Keratinocyte (primary cell): Measurements from ENCODE around the gene MLLT3. TPM values are rescaled to one million over a fixed set of nuclear protein-coding genes. Genes with fewer than 3 reads are reported as not detected.

Experiments used
- DNase-seq: peaks from one replicate; pipeline ENCODE4 v3.0.0-alpha.2; 2011; ENCODE audit warnings: low read depth, missing footprints, low spot score
- FAIRE-seq: peaks from 2 replicates; lab custom pipeline; 2011; peaks lifted over from hg19 to GRCh38; lab: Jason Lieb, UNC
- H2AFZ ChIP-seq: 2 replicates; pipeline ENCODE4 v1.6.0; 2012; ENCODE audit warnings: low read length, control low read depth, inconsistent platforms; ENCODE audit not compliant: control insufficient read depth
- H3K27ac ChIP-seq: 2 replicates; pipeline ENCODE4 v1.5.1; 2011; ENCODE audit warnings: low read length; ENCODE audit not compliant: control insufficient read depth, insufficient read depth
- H3K27me3 ChIP-seq: 3 replicates; pipeline ENCODE4 v1.6.0; 2011; ENCODE audit warnings: low read length; ENCODE audit not compliant: control insufficient read depth, insufficient read depth; ENCODE audit errors: extremely low read depth
- H3K36me3 ChIP-seq, 2 experiments: 2 replicates in 1 of 2; 3 replicates in 1 of 2; pipeline ENCODE4 v1.5.1; 2011; ENCODE audit warnings: low read length in 2 of 2, mild to moderate bottlenecking in 1 of 2; ENCODE audit not compliant: control insufficient read depth in 2 of 2, insufficient read depth in 2 of 2; ENCODE audit errors: extremely low read depth in 1 of 2
- H3K4me1 ChIP-seq: 3 replicates; pipeline ENCODE4 v1.5.1; 2011; ENCODE audit warnings: low read length; ENCODE audit not compliant: control insufficient read depth, insufficient read depth; ENCODE audit errors: extremely low read depth
- H3K4me2 ChIP-seq: 3 replicates; pipeline ENCODE4 v1.6.0; 2011; ENCODE audit warnings: low read depth, low read length; ENCODE audit not compliant: control insufficient read depth, insufficient read depth; ENCODE audit errors: extremely low read depth
- H3K4me3 ChIP-seq, 3 experiments: fragments of 200-600 bp in 1 of 3; sonication (generic) in 1 of 3; 2 replicates in 2 of 3; 3 replicates in 1 of 3; pipeline ENCODE4 v1.5.1; 2011 to 2016; ENCODE audit warnings: low read length in 3 of 3, mild to moderate bottlenecking in 3 of 3, control low read depth in 2 of 3, inconsistent platforms in 1 of 3, low read depth in 1 of 3, mixed read lengths in 1 of 3, mixed run types in 1 of 3, moderate library complexity in 1 of 3; ENCODE audit not compliant: control insufficient read depth in 2 of 3, insufficient read depth in 2 of 3; ENCODE audit errors: extremely low read depth in 1 of 3
- H3K79me2 ChIP-seq: 2 replicates; pipeline ENCODE4 v1.6.0; 2012; ENCODE audit warnings: low read length; ENCODE audit not compliant: control insufficient read depth, insufficient read depth
- H3K9ac ChIP-seq: 3 replicates; pipeline ENCODE4 v1.6.0; 2011; ENCODE audit warnings: low read length; ENCODE audit not compliant: control insufficient read depth, insufficient read depth; ENCODE audit errors: extremely low read depth
- H3K9me1 ChIP-seq: 3 replicates; pipeline ENCODE4 v1.6.0; 2011; ENCODE audit warnings: low read length; ENCODE audit not compliant: control insufficient read depth, insufficient read depth; ENCODE audit errors: extremely low read depth
- H3K9me3 ChIP-seq: 2 replicates; pipeline ENCODE4 v1.5.1; 2012; ENCODE audit warnings: low read depth, low read length; ENCODE audit not compliant: control insufficient read depth
- H4K20me1 ChIP-seq: 3 replicates; pipeline ENCODE4 v1.6.0; 2011; ENCODE audit warnings: low read length; ENCODE audit not compliant: control insufficient read depth, insufficient read depth; ENCODE audit errors: extremely low read depth
- EZH2 ChIP-seq: IDR thresholded peaks from one replicate; pipeline ENCODE4 v1.6.1; 2012; ENCODE audit warnings: inconsistent platforms, mild to moderate bottlenecking, low read length, moderate library complexity
- dilution Hi-C: fragments of 300-500 bp; cut with MboI; formaldehyde crosslinking; loops from one replicate; pipeline ENCODE4 v1.7.0; 2020; ENCODE audit warnings: low sequenced_read_pairs; ENCODE audit not compliant: extremely low pct_ligation_motif_present
- polyA plus RNA-seq, 5 experiments: library from polyadenylated mRNA; depleted of rRNA in 3 of 5; stranded (reverse) in 3 of 5; stranded (forward) in 1 of 5; unstranded in 1 of 5; fragments of >200 nt; gene quantifications; 1 replicate in 1 of 5; 2 replicates in 3 of 5; 3 replicates in 1 of 5; pipeline versions ENCODE4 v1.2.1 to v1.2.3, GENCODE V29; 2011 to 2012; ENCODE audit warnings: missing spikeins in 2 of 5, low read depth in 1 of 5, low replicate concordance in 1 of 5
- TF ChIP-seq, protein P1 (sequence below), 3 experiments: IDR thresholded peaks in 1 of 3; conservative IDR thresholded peaks in 1 of 3; optimal IDR thresholded peaks in 1 of 3; 2 replicates in 2 of 3; 3 replicates in 1 of 3; pipeline versions ENCODE3 to v1.5.1; 2011; ENCODE audit warnings: low read length in 3 of 3, mild to moderate bottlenecking in 3 of 3, moderate library complexity in 2 of 3, control low read depth in 1 of 3, inconsistent platforms in 1 of 3; ENCODE audit not compliant: insufficient read depth in 2 of 3; ENCODE audit errors: extremely low read depth in 1 of 3

The MLLT3 gene
- polyA plus RNA-seq, 1 donor (not counting 4 experiments of a cell fraction or from before 2014, with no cell fraction given) = 17.0 TPM

DNA sequence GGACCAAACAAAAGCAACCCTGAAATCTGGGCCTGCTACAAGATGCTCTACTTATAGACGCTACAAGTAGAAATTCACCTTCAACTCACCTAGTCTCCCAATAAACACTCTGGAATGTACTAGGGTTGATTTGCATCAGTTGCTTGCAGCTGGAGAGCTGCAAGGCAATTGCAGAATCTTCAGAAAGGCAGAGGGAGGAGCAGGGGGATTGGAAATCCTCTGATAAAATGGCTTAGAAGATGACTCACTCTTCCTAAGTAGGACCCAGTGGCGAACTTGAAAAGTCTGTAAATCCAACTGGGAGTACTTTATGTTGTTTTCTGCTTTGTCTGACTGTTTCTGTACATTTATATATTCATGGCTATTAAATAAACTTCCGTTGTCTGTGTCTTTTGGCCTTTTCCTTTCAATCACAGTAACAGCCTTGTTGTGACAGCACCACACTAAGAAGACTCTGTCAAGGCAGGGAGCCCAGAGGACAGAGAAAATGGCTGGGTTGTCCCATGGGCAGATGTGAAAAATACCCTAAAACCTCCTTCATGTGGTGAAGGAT is 14.7 kb upstream of the MLLT3 start:
- FAIRE-seq = no peak
- H3K27me3 ChIP-seq = no peaks in the 10 kb centered on the region
- no peaks in the 10 kb centered on the region for H3K9me1 ChIP-seq
- H3K9ac ChIP-seq = no peak overlapping the region
- no peak for DNase-seq
- no peak overlapping the region for H2AFZ ChIP-seq
- no peaks in the 10 kb centered on the region for H3K79me2 ChIP-seq
- TF ChIP-seq EZH2 = no peak
- TF ChIP-seq, protein P1, sequence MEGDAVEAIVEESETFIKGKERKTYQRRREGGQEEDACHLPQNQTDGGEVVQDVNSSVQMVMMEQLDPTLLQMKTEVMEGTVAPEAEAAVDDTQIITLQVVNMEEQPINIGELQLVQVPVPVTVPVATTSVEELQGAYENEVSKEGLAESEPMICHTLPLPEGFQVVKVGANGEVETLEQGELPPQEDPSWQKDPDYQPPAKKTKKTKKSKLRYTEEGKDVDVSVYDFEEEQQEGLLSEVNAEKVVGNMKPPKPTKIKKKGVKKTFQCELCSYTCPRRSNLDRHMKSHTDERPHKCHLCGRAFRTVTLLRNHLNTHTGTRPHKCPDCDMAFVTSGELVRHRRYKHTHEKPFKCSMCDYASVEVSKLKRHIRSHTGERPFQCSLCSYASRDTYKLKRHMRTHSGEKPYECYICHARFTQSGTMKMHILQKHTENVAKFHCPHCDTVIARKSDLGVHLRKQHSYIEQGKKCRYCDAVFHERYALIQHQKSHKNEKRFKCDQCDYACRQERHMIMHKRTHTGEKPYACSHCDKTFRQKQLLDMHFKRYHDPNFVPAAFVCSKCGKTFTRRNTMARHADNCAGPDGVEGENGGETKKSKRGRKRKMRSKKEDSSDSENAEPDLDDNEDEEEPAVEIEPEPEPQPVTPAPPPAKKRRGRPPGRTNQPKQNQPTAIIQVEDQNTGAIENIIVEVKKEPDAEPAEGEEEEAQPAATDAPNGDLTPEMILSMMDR (optimal IDR thresholded peaks at IDR 0.05 in 1 of 3, IDR thresholded peaks at IDR 0.05 in 1 of 3, conservative IDR thresholded peaks at IDR 0.05 in 1 of 3; ENCODE audit: extremely low read depth in 1 of 3, insufficient read depth in 2 of 3, low read length in 3 of 3) = no peak
- H3K4me2 ChIP-seq = no peak overlapping the region
- H3K36me3 ChIP-seq = no peaks in the 10 kb centered on the region
- H3K27ac ChIP-seq = no peak overlapping the region
- H4K20me1 ChIP-seq = no peaks in the 10 kb centered on the region
- dilution Hi-C loops = no loop called here
- H3K4me1 ChIP-seq = no peaks in the 10 kb centered on the region
- H3K9me3 ChIP-seq = no peaks in the 10 kb centered on the region
- no peak overlapping the region for H3K4me3 ChIP-seq

DNA sequence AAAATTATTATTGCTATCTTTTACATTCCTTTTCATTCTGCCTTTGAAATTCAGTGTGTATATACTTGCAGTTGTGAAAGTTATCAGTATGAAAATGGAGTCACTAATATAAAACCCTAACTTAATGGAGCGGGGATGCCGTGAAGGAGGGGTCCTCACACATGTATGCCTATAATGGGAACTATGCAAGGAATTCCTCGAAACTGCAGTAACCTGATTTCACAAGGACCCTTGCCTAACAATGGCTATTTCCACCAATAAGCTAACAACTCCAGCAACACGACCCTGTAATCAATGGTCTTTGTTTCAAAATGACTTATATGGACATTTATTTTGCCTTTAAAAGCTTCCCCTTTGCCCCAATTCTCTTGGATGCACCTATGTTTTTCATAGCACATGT is 12.6 kb upstream of the MLLT3 start:
- no peak overlapping the region for H3K4me3 ChIP-seq
- TF ChIP-seq EZH2 = no peak
- TF ChIP-seq, protein P1 (optimal IDR thresholded peaks at IDR 0.05 in 1 of 3, IDR thresholded peaks at IDR 0.05 in 1 of 3, conservative IDR thresholded peaks at IDR 0.05 in 1 of 3; ENCODE audit: extremely low read depth in 1 of 3, insufficient read depth in 2 of 3, low read length in 3 of 3) = no peak
- no peak overlapping the region for H3K27ac ChIP-seq
- H3K9me1 ChIP-seq = no peaks in the 10 kb centered on the region
- no peaks in the 10 kb centered on the region for H3K27me3 ChIP-seq
- no peak overlapping the region for H3K9ac ChIP-seq
- H3K9me3 ChIP-seq = no peaks in the 10 kb centered on the region
- H3K4me1 ChIP-seq = no peaks in the 10 kb centered on the region
- DNase-seq = no peak
- no peak overlapping the region for H2AFZ ChIP-seq
- H3K79me2 ChIP-seq = no peaks in the 10 kb centered on the region
- dilution Hi-C loops = no loop called here
- no peaks in the 10 kb centered on the region for H3K36me3 ChIP-seq
- no peak overlapping the region for H3K4me2 ChIP-seq
- FAIRE-seq = no peak
- H4K20me1 ChIP-seq = no peaks in the 10 kb centered on the region
